NK-92 treated with Interleukin-12 subunit alpha and Interleukin-12 subunit beta, amount 100 ng/mL, for 24 hours (cell line): ENCODE data around the gene PTEN.
A peak's percentile ranks its signal among the peaks of the same experiment; 100 is the strongest.
"Not testable (repeated sequence)": the region's sequence is repeated elsewhere in the genome, so short reads cannot be mapped to it uniquely, and the experiment has no call there.

Experiments
- DNase-seq: peaks from one replicate; lab custom pipeline; 2025; lab: John Stamatoyannopoulos, UW

PTEN gene

GRCh38 chr10:87845624-87845998 is 17.8 kb upstream of the PTEN start:
- DNase-seq, result no peak

- DNase-seq, result no peak
Observed at GRCh38 chr10:87846023-87846422, 17.4 kb upstream of the PTEN start.

GRCh38 chr10:87846711-87847110 is 16.7 kb upstream of the PTEN start:
- DNase-seq, result not testable (repeated sequence)

- no peak for DNase-seq
Observed at GRCh38 chr10:87847550-87847949, 15.9 kb upstream of the PTEN start.

- DNase-seq, result no peak
Observed at GRCh38 chr10:87849001-87849400, 14.4 kb upstream of the PTEN start.

- DNase-seq, result no peak
Observed at GRCh38 chr10:87850742-87851205, 12.7 kb upstream of the PTEN start.

- DNase-seq, result no peak
Observed at GRCh38 chr10:87852089-87852488, 11.3 kb upstream of the PTEN start.

- not testable (repeated sequence) for DNase-seq
Observed at GRCh38 chr10:87855247-87855646, 8.2 kb upstream of the PTEN start.

- not testable (repeated sequence) for DNase-seq
Observed at GRCh38 chr10:87855665-87856064, 7.8 kb upstream of the PTEN start.

- DNase-seq, result no peak
Observed at GRCh38 chr10:87860156-87860795, 3.1 kb upstream of the PTEN start.

- no peak for DNase-seq
Observed at GRCh38 chr10:87860816-87861403, 2.5 kb upstream of the PTEN start.

GRCh38 chr10:87861566-87861952 is 1.9 kb upstream of the PTEN start:
- peak; percentile 51 for DNase-seq

- peak; percentile 89 for DNase-seq
Observed at GRCh38 chr10:87861953-87862678, 1.3 kb upstream of the PTEN start.

- DNase-seq, result peak; percentile 60
Observed at GRCh38 chr10:87862679-87863052, 759 bp upstream of the PTEN start.

- not testable (repeated sequence) for DNase-seq
Observed at GRCh38 chr10:87863951-87864495, 598 bp downstream of the PTEN start.

- no peak for DNase-seq
Observed at GRCh38 chr10:87864496-87865059, 1.2 kb downstream of the PTEN start.

GRCh38 chr10:87865241-87865881 is 1.9 kb downstream of the PTEN start:
- no peak for DNase-seq

GRCh38 chr10:87866412-87866974 is 3.1 kb downstream of the PTEN start:
- no peak for DNase-seq

GRCh38 chr10:87867453-87867852 is 4.0 kb downstream of the PTEN start:
- DNase-seq, result no peak

GRCh38 chr10:87868277-87868676 is 4.9 kb downstream of the PTEN start:
- DNase-seq, result no peak

GRCh38 chr10:87869139-87869538 is 5.7 kb downstream of the PTEN start:
- DNase-seq, result not testable (repeated sequence)
